ENCODE data around the gene RBM12.

RBM12 gene

GRCh38 chr20:35654415-35654814 is 10.3 kb downstream of the RBM12 start:
- DNase-seq (ENCODE audit: low read depth in 1 of 2, low spot score in 1 of 2), result no peak

- DNase-seq (ENCODE audit: low read depth in 1 of 2, low spot score in 1 of 2), result no peak
Observed at GRCh38 chr20:35653893-35654292, 10.8 kb downstream of the RBM12 start.

- DNase-seq (ENCODE audit: low read depth in 1 of 2, low spot score in 1 of 2), result no peak
Observed at GRCh38 chr20:35653430-35653734, 11.3 kb downstream of the RBM12 start.

GRCh38 chr20:35652641-35653429 is 11.9 kb downstream of the RBM12 start:
- no peak for DNase-seq (ENCODE audit: low read depth in 1 of 2, low spot score in 1 of 2)

GRCh38 chr20:35651958-35652357 is 12.7 kb downstream of the RBM12 start:
- no peak for DNase-seq (ENCODE audit: low read depth in 1 of 2, low spot score in 1 of 2)

- no peak for DNase-seq (ENCODE audit: low read depth in 1 of 2, low spot score in 1 of 2)
Observed at GRCh38 chr20:35650632-35651031, 14.1 kb downstream of the RBM12 start.

GRCh38 chr20:35648836-35649235 is 15.9 kb downstream of the RBM12 start:
- DNase-seq (ENCODE audit: low read depth in 1 of 2, low spot score in 1 of 2), result no peak

- no peak for DNase-seq (ENCODE audit: low read depth in 1 of 2, low spot score in 1 of 2)
Observed at GRCh38 chr20:35644806-35645205, 19.9 kb downstream of the RBM12 start.

GRCh38 chr20:35643045-35643444 is 21.7 kb downstream of the RBM12 start:
- no peak for DNase-seq (ENCODE audit: low read depth in 1 of 2, low spot score in 1 of 2)

GRCh38 chr20:35641743-35642142 is 23.0 kb downstream of the RBM12 start:
- DNase-seq (ENCODE audit: low read depth in 1 of 2, low spot score in 1 of 2), result no peak

- DNase-seq (ENCODE audit: low read depth in 1 of 2, low spot score in 1 of 2), result no peak
Observed at GRCh38 chr20:35640724-35641123, 24.0 kb downstream of the RBM12 start.

GRCh38 chr20:35638751-35639150 is 25.9 kb downstream of the RBM12 start:
- no peak for DNase-seq (ENCODE audit: low read depth in 1 of 2, low spot score in 1 of 2)

- no peak for DNase-seq (ENCODE audit: low read depth in 1 of 2, low spot score in 1 of 2)
Observed at GRCh38 chr20:35637276-35637675, 27.4 kb downstream of the RBM12 start.

GRCh38 chr20:35636095-35636494 is 28.6 kb downstream of the RBM12 start:
- DNase-seq (ENCODE audit: low read depth in 1 of 2, low spot score in 1 of 2), result no peak

GRCh38 chr20:35635652-35636051 is 29.0 kb downstream of the RBM12 start:
- no peak for DNase-seq (ENCODE audit: low read depth in 1 of 2, low spot score in 1 of 2)

- no peak for DNase-seq (ENCODE audit: low read depth in 1 of 2, low spot score in 1 of 2)
Observed at GRCh38 chr20:35632539-35633115, 32.1 kb downstream of the RBM12 start.

GRCh38 chr20:35630636-35631035 is 34.1 kb downstream of the RBM12 start:
- DNase-seq (ENCODE audit: low read depth in 1 of 2, low spot score in 1 of 2), result no peak

- DNase-seq (ENCODE audit: low read depth in 1 of 2, low spot score in 1 of 2), result no peak
Observed at GRCh38 chr20:35629427-35630145, 35.1 kb downstream of the RBM12 start.

- DNase-seq (ENCODE audit: low read depth in 1 of 2, low spot score in 1 of 2), result no peak
Observed at GRCh38 chr20:35627121-35627520, 37.6 kb downstream of the RBM12 start.

GRCh38 chr20:35626386-35627001 is 38.2 kb downstream of the RBM12 start:
- no peak for DNase-seq (ENCODE audit: low read depth in 1 of 2, low spot score in 1 of 2)

- DNase-seq (ENCODE audit: low read depth in 1 of 2, low spot score in 1 of 2), result no peak
Observed at GRCh38 chr20:35625584-35626385, 38.9 kb downstream of the RBM12 start.

All from activated T-helper 1 cell treated with anti-CD3 and anti-CD28 coated beads, Interleukin-2, amount 50 U/mL, for 16 hours (primary cell).